IMR-90 (cell line): ENCODE measurements around the gene STRIP2. TPM values are rescaled to one million over a fixed set of nuclear protein-coding genes. Genes with fewer than 3 reads are reported as not detected.

Experiments
- ATAC-seq: fragments of 200-7000 bp; cut with Tn5 transposase; 2 replicates; pipeline ENCODE4 v1.9.1; 2020; ENCODE audit warnings: low read depth, mild to moderate bottlenecking, moderate library complexity
- BruUV-seq: library from RNA; stranded (reverse); fragments of 400-500 nt; replicated peaks from 2 replicates; lab custom pipeline; 2021; lab: Mats Ljungman, UMichigan
- CTCF ChIA-PET: fragments of 300-600 bp; formaldehyde crosslinking; extraction: SDS; loops from one replicate; lab custom pipeline; 2021; ENCODE audit warnings: antibody characterized with exemption; lab: Yijun Ruan, JAX
- POLR2A ChIA-PET: fragments of 300-600 bp; sonication (Branson Sonifier 250); formaldehyde crosslinking; loops from one replicate; lab custom pipeline; 2022; ENCODE audit warnings: antibody characterized with exemption; ENCODE audit not compliant: unreplicated experiment; lab: Charles Lee
- DNase-seq: peaks from one replicate; pipeline ENCODE4 v3.0.0; 2013
- H2AFZ ChIP-seq: replicated peaks from 2 replicates; pipeline ENCODE3; 2013; ENCODE audit warnings: low read length, mild to moderate bottlenecking; ENCODE audit not compliant: poor library complexity
- H2AK5ac ChIP-seq: 2 replicates; pipeline ENCODE4 v1.6.1; 2013; ENCODE audit warnings: low read depth, low read length, inconsistent platforms
- H2AK9ac ChIP-seq: replicated peaks from 2 replicates; pipeline ENCODE3; 2013; ENCODE audit warnings: mild to moderate bottlenecking, low read depth, low read length, moderate library complexity; ENCODE audit not compliant: poor library complexity
- H2BK120ac ChIP-seq: 2 replicates; pipeline ENCODE4 v1.6.1; 2013; ENCODE audit warnings: low read depth, low read length, inconsistent platforms
- H2BK15ac ChIP-seq: 3 replicates; pipeline ENCODE4 v1.6.1; 2013; ENCODE audit warnings: low read depth, low read length, inconsistent platforms
- H2BK20ac ChIP-seq: 2 replicates; pipeline ENCODE4 v1.6.1; 2013; ENCODE audit warnings: low read depth, mild to moderate bottlenecking, inconsistent platforms, low read length, moderate library complexity
- H2BK5ac ChIP-seq: 2 replicates; pipeline ENCODE4 v1.6.1; 2013; ENCODE audit warnings: mild to moderate bottlenecking, low read depth, low read length, inconsistent platforms; ENCODE audit not compliant: poor library complexity, severe bottlenecking
- H3K14ac ChIP-seq: replicated peaks from 2 replicates; pipeline ENCODE4 v1.6.1; 2013; ENCODE audit warnings: low read depth, low read length, inconsistent platforms
- H3K18ac ChIP-seq: 2 replicates; pipeline ENCODE4 v1.6.1; 2013; ENCODE audit warnings: low read depth, low read length, control low read depth
- H3K23ac ChIP-seq: 2 replicates; pipeline ENCODE4 v1.6.1; 2013; ENCODE audit warnings: low read depth, low read length, inconsistent platforms
- H3K27ac ChIP-seq: 2 replicates; pipeline ENCODE4 v1.5.1; 2013; ENCODE audit warnings: mild to moderate bottlenecking, control low read depth, low read length; ENCODE audit not compliant: insufficient read depth
- H3K27me3 ChIP-seq: 2 replicates; pipeline ENCODE4 v1.6.1; 2013; ENCODE audit warnings: low read length; ENCODE audit not compliant: control insufficient read depth, insufficient read depth
- H3K36me3 ChIP-seq: 2 replicates; pipeline ENCODE4 v1.6.1; 2013; ENCODE audit warnings: low read length, mixed read lengths; ENCODE audit not compliant: control insufficient read depth, insufficient read depth
- H3K4ac ChIP-seq: 2 replicates; pipeline ENCODE4 v1.6.1; 2013; ENCODE audit warnings: low read depth, low read length, inconsistent platforms
- H3K4me1 ChIP-seq: 2 replicates; pipeline ENCODE4 v1.6.1; 2013; ENCODE audit warnings: low read length, mixed read lengths; ENCODE audit not compliant: control insufficient read depth, insufficient read depth
- H3K4me2 ChIP-seq: 2 replicates; pipeline ENCODE4 v1.6.1; 2013; ENCODE audit warnings: low read depth, mild to moderate bottlenecking, control low read depth, low read length, moderate library complexity
- H3K4me3 ChIP-seq: 2 replicates; pipeline ENCODE4 v1.5.1; 2013; ENCODE audit warnings: low read depth, mild to moderate bottlenecking, control low read depth, low read length, moderate library complexity; ENCODE audit not compliant: insufficient read depth
- H3K56ac ChIP-seq: 2 replicates; pipeline ENCODE4 v1.6.1; 2013; ENCODE audit warnings: low read length, inconsistent platforms; ENCODE audit not compliant: insufficient read depth; ENCODE audit errors: extremely low read depth
- H3K79me1 ChIP-seq, 2 experiments: 2 replicates each; pipeline ENCODE4 v1.6.1; 2013; ENCODE audit warnings: low read length in 2 of 2, inconsistent platforms in 1 of 2, low read depth in 1 of 2
- H3K9ac ChIP-seq: 2 replicates; pipeline ENCODE4 v1.6.1; 2013; ENCODE audit warnings: low read depth, low read length, control low read depth
- H3K9me1 ChIP-seq: 2 replicates; pipeline ENCODE4 v1.6.1; 2013; ENCODE audit warnings: low read length, inconsistent platforms; ENCODE audit not compliant: insufficient read depth
- H3K9me3 ChIP-seq: 2 replicates; pipeline ENCODE4 v1.6.1; 2013; ENCODE audit warnings: low read length; ENCODE audit not compliant: control insufficient read depth, insufficient read depth
- H4K20me1 ChIP-seq: 2 replicates; pipeline ENCODE4 v1.6.1; 2013; ENCODE audit warnings: low read length, inconsistent platforms; ENCODE audit not compliant: insufficient read depth
- H4K5ac ChIP-seq: 2 replicates; pipeline ENCODE4 v1.6.1; 2013; ENCODE audit warnings: mild to moderate bottlenecking, low read depth, low read length, control low read depth
- H4K8ac ChIP-seq, 2 experiments: 2 replicates each; pipeline ENCODE4 v1.6.1; 2013; ENCODE audit warnings: low read depth in 2 of 2, low read length in 2 of 2, control low read depth in 1 of 2, inconsistent platforms in 1 of 2
- H4K91ac ChIP-seq: 2 replicates; pipeline ENCODE4 v1.6.1; 2013; ENCODE audit warnings: low read depth, low read length, inconsistent platforms; ENCODE audit not compliant: insufficient read depth
- BHLHE40 ChIP-seq: fragments of 150-350 bp; IDR thresholded peaks from 2 replicates; pipeline ENCODE4 v1.6.1; 2016; ENCODE audit warnings: mild to moderate bottlenecking, low read depth, low read length
- CEBPB ChIP-seq: IDR thresholded peaks from 2 replicates; pipeline ENCODE4 v1.6.1; 2012; ENCODE audit warnings: low read depth, low read length, improper control_type of control experiment
- MXI1 ChIP-seq: IDR thresholded peaks from 2 replicates; pipeline ENCODE4 v1.6.1; 2012; ENCODE audit warnings: low read depth, mild to moderate bottlenecking, low read length, moderate library complexity, borderline replicate concordance
- NFE2L2 ChIP-seq: fragments of 150-350 bp; IDR thresholded peaks from 2 replicates; pipeline ENCODE4 v1.6.1; 2016; ENCODE audit warnings: low read depth, mild to moderate bottlenecking, low read length
- POLR2A ChIP-seq: IDR thresholded peaks from 2 replicates; pipeline ENCODE4 v1.6.1; 2012; ENCODE audit warnings: mild to moderate bottlenecking, low read depth, low read length
- RAD21 ChIP-seq: IDR thresholded peaks from 2 replicates; pipeline ENCODE4 v1.6.1; 2012; ENCODE audit warnings: low read length, improper control_type of control experiment
- RFX5 ChIP-seq: IDR thresholded peaks from 2 replicates; pipeline ENCODE4 v1.8.0; 2012; ENCODE audit warnings: low read depth, mild to moderate bottlenecking, low read length, moderate library complexity
- WGBS, 2 experiments: methylation state at CpG; one replicate each; pipeline versions ENCODE4 v1.1.5 to v1.1.7; 2013; ENCODE audit warnings: missing lambda C conversion rate in 2 of 2; ENCODE audit not compliant: insufficient read length in 1 of 2; ENCODE audit errors: extremely low coverage in 2 of 2; 5-methylcytosine and 5-hydroxymethylcytosine counted together
- dilution Hi-C: fragments of 300-500 bp; cut with HindIII; formaldehyde crosslinking; loops from one replicate; pipeline ENCODE4 v1.14.3; 2018; ENCODE audit warnings: low sequenced_read_pairs; ENCODE audit not compliant: unreplicated experiment
- in situ Hi-C: fragments of 300-500 bp; cut with MboI; formaldehyde crosslinking; loops from 3 replicates; pipeline ENCODE4 v1.14.3; 2019; ENCODE audit warnings: low sequenced_read_pairs, inconsistent platforms, mixed read lengths
- intact Hi-C: fragments of 100-400 bp; cut with micrococcal nuclease; formaldehyde crosslinking; loops from 2 replicates; pipeline ENCODE4 v1.10.0; 2022
- polyA plus RNA-seq, 3 experiments: library from polyadenylated mRNA; depleted of rRNA; stranded (reverse); fragments of >200 nt; gene quantifications; 2 replicates each; pipeline ENCODE4 v1.2.3, GENCODE V29; 2012; ENCODE audit warnings: low replicate concordance in 1 of 3
- total RNA-seq: library from RNA; depleted of rRNA; stranded (reverse); fragments of >200 nt; gene quantifications from 2 replicates; pipeline ENCODE4 v1.2.3, GENCODE V29; 2012
- TF ChIP-seq, protein P1 (sequence below): fragments of 150-350 bp; IDR thresholded peaks from 2 replicates; pipeline ENCODE4 v1.6.1; 2017; ENCODE audit warnings: mild to moderate bottlenecking, antibody characterized with exemption, low read length, low read depth
- TF ChIP-seq, protein P2 (sequence below): conservative IDR thresholded peaks from 2 replicates; pipeline ENCODE4 v1.5.1; 2012; ENCODE audit warnings: mild to moderate bottlenecking, low read depth, low read length, improper control_type of control experiment

Gene STRIP2
- total and polyA plus RNA-seq, 2 of the 4 experiments (the other 2 are of a cell fraction), result 1.8 to 3.0 TPM

DNA sequence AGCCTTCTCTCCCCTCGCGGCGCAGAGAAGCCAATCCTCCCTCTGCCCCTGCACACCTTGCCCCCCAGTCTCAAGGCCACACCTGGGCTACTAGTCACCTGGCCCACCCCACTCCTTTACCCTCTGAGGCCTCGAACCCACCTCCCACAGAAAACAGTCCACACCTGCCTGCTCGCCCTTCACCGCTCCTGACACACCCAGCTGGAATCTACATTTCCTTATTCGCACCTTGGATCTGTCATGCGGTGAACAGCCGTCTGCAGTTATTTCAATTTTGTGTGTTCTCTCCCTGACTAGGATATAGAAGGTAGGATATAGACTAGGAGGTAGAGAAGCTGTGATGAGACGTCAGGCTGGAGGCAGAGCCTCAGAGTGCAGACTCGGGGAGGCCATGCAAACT lies 97.5 kb downstream of the STRIP2 start:
- no peak overlapping the region for H3K9ac ChIP-seq
- no peaks in the 10 kb centered on the region for H3K4me1 ChIP-seq
- no peak overlapping the region for H2BK20ac ChIP-seq
- ATAC-seq (no peak), DNase-seq (no peak)
- no peak for TF ChIP-seq RFX5
- no peak for TF ChIP-seq NFE2L2
- no peak for TF ChIP-seq CEBPB
- no peak for TF ChIP-seq MXI1
- no peak for TF ChIP-seq POLR2A
- TF ChIP-seq, protein P1, sequence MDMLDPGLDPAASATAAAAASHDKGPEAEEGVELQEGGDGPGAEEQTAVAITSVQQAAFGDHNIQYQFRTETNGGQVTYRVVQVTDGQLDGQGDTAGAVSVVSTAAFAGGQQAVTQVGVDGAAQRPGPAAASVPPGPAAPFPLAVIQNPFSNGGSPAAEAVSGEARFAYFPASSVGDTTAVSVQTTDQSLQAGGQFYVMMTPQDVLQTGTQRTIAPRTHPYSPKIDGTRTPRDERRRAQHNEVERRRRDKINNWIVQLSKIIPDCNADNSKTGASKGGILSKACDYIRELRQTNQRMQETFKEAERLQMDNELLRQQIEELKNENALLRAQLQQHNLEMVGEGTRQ, result no peak
- no peak for TF ChIP-seq BHLHE40
- TF ChIP-seq, protein P2, sequence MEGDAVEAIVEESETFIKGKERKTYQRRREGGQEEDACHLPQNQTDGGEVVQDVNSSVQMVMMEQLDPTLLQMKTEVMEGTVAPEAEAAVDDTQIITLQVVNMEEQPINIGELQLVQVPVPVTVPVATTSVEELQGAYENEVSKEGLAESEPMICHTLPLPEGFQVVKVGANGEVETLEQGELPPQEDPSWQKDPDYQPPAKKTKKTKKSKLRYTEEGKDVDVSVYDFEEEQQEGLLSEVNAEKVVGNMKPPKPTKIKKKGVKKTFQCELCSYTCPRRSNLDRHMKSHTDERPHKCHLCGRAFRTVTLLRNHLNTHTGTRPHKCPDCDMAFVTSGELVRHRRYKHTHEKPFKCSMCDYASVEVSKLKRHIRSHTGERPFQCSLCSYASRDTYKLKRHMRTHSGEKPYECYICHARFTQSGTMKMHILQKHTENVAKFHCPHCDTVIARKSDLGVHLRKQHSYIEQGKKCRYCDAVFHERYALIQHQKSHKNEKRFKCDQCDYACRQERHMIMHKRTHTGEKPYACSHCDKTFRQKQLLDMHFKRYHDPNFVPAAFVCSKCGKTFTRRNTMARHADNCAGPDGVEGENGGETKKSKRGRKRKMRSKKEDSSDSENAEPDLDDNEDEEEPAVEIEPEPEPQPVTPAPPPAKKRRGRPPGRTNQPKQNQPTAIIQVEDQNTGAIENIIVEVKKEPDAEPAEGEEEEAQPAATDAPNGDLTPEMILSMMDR, result no peak
- TF ChIP-seq RAD21, result no peak
- ChIA-PET CTCF (no interaction called here), POLR2A (no interaction called here)
- no peak overlapping the region for H3K23ac ChIP-seq
- no peak overlapping the region for H2AK9ac ChIP-seq
- no peak overlapping the region for H4K8ac ChIP-seq
- BruUV-seq, result no TSS peak
- H3K14ac ChIP-seq, result no peak overlapping the region
- H3K9me1 ChIP-seq, result 0 out of 2 replicates have a peak, but pooled peaks cover 3% of the 10 kb centered on the region
- no peak overlapping the region for H2BK5ac ChIP-seq
- H3K9me3 ChIP-seq, result no peaks in the 10 kb centered on the region
- no peak overlapping the region for H3K56ac ChIP-seq
- H4K5ac ChIP-seq, result no peak overlapping the region
- no peak overlapping the region for H2BK120ac ChIP-seq
- H3K36me3 ChIP-seq, result no peaks in the 10 kb centered on the region
- WGBS, 2 experiments, result 76% methylated on average over 6 of the region's 11 CpGs; no CpG with 5 or more reads in 1 of the 2 experiments
- intact Hi-C loops (no loop called here), dilution Hi-C loops (no loop called here), in situ Hi-C loops (no loop called here)
- H3K4me2 ChIP-seq, result no peak overlapping the region
- H3K27me3 ChIP-seq, result no peaks in the 10 kb centered on the region
- no peaks in the 10 kb centered on the region for H3K79me1 ChIP-seq
- no peak overlapping the region for H3K4ac ChIP-seq
- no peak overlapping the region; the same call in 2 of the 3 replicates for H2BK15ac ChIP-seq
- H2AK5ac ChIP-seq, result no peak overlapping the region; the same call in 1 of the 2 replicates
- H4K20me1 ChIP-seq, result no peaks in the 10 kb centered on the region
- no peak overlapping the region for H2AFZ ChIP-seq
- no peak overlapping the region for H3K27ac ChIP-seq
- no peak overlapping the region for H3K4me3 ChIP-seq
- H4K91ac ChIP-seq, result no peak overlapping the region
- H3K18ac ChIP-seq, result no peak overlapping the region
